ENCODE data around the gene PMCH.

GRCh38 chr12:102215992-102216691 is 18.5 kb upstream of the PMCH start:
- TF ChIP-seq, protein P1, sequence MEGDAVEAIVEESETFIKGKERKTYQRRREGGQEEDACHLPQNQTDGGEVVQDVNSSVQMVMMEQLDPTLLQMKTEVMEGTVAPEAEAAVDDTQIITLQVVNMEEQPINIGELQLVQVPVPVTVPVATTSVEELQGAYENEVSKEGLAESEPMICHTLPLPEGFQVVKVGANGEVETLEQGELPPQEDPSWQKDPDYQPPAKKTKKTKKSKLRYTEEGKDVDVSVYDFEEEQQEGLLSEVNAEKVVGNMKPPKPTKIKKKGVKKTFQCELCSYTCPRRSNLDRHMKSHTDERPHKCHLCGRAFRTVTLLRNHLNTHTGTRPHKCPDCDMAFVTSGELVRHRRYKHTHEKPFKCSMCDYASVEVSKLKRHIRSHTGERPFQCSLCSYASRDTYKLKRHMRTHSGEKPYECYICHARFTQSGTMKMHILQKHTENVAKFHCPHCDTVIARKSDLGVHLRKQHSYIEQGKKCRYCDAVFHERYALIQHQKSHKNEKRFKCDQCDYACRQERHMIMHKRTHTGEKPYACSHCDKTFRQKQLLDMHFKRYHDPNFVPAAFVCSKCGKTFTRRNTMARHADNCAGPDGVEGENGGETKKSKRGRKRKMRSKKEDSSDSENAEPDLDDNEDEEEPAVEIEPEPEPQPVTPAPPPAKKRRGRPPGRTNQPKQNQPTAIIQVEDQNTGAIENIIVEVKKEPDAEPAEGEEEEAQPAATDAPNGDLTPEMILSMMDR (IDR thresholded peaks at IDR 0.05): no peak
- TF ChIP-seq, protein P2, sequence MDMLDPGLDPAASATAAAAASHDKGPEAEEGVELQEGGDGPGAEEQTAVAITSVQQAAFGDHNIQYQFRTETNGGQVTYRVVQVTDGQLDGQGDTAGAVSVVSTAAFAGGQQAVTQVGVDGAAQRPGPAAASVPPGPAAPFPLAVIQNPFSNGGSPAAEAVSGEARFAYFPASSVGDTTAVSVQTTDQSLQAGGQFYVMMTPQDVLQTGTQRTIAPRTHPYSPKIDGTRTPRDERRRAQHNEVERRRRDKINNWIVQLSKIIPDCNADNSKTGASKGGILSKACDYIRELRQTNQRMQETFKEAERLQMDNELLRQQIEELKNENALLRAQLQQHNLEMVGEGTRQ (IDR thresholded peaks at IDR 0.05): no peak
- TF ChIP-seq BHLHE40 (IDR thresholded peaks at IDR 0.05; ENCODE audit: low read depth, low read length) (no peak), RFX5 (IDR thresholded peaks at IDR 0.05) (no peak), POLR2A (IDR thresholded peaks at IDR 0.05; ENCODE audit: low read length) (no peak), RAD21 (conservative IDR thresholded peaks at IDR 0.05 in 1 of 2, IDR thresholded peaks at IDR 0.05 in 1 of 2) (no peak), NPAS2 (CRISPR knock-in tag; IDR thresholded peaks at IDR 0.05; ENCODE audit: borderline replicate concordance) (no peak), ESRRA (IDR thresholded peaks at IDR 0.05; ENCODE audit: borderline replicate concordance, low read length) (no peak), ELK1 (IDR thresholded peaks at IDR 0.05; ENCODE audit: low read depth, low read length) (no peak), MYC (IDR thresholded peaks at IDR 0.05; ENCODE audit: borderline replicate concordance, low read length) (no peak), JUN (IDR thresholded peaks at IDR 0.05) (no peak)
- TF ChIP-seq, protein P3, sequence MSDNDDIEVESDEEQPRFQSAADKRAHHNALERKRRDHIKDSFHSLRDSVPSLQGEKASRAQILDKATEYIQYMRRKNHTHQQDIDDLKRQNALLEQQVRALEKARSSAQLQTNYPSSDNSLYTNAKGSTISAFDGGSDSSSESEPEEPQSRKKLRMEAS (IDR thresholded peaks at IDR 0.05): no peak

All from A549 (cell line).